Mucosa of descending colon (tissue), 3 donors: ENCODE measurements around the gene PLXNA4. TPM values are rescaled to one million over a fixed set of nuclear protein-coding genes. Genes with fewer than 3 reads are reported as not detected.

Source experiments
- ATAC-seq: fragments of 200-7000 bp; cut with Tn5 transposase; one replicate; pipeline ENCODE4 v1.9.1; 2020; ENCODE audit warnings: mild to moderate bottlenecking, moderate library complexity
- DNase-seq, 3 donors: peaks; one replicate each; pipeline ENCODE4 v3.0.0-alpha.2; 2020
- H3K36me3 ChIP-seq: fragments of 200-600 bp; one replicate; pipeline ENCODE4 v1.8.0; 2021; ENCODE audit warnings: low read depth, mild to moderate bottlenecking
- H3K4me1 ChIP-seq: fragments of 200-600 bp; one replicate; pipeline ENCODE4 v1.8.0; 2021; ENCODE audit warnings: low read depth, mild to moderate bottlenecking
- H3K4me3 ChIP-seq: fragments of 200-600 bp; one replicate; pipeline ENCODE4 v1.8.0; 2021; ENCODE audit warnings: mild to moderate bottlenecking
- H3K9me3 ChIP-seq: fragments of 200-600 bp; one replicate; pipeline ENCODE4 v1.8.0; 2021; ENCODE audit warnings: mild to moderate bottlenecking
- intact Hi-C, 2 donors: fragments of 100-400 bp; cut with DNase I in 1 of 2; cut with micrococcal nuclease in 1 of 2; formaldehyde crosslinking; loops; one replicate each; pipeline versions ENCODE4 v1.11.0 to v1.11.1; 2022; cut with DNase I, micrococcal nuclease
- total RNA-seq, 3 donors: library from RNA; stranded (reverse); fragmentation: NEBNext Ultra II Directional in 2 of 3; extraction: Animal tissue kit (Norgen Biotek cat#: 25700) in 2 of 3; gene quantifications; one replicate each; pipeline versions ENCODE4 v1.2.1 to v1.2.4, GENCODE V29; 2021 to 2023
- TF ChIP-seq, protein P1 (sequence below): fragments of 200-600 bp; IDR thresholded peaks from one replicate; pipeline ENCODE4 v1.8.0; 2022; ENCODE audit warnings: antibody characterized with exemption, mild to moderate bottlenecking
- donor health status: DM: no; HTN: no; CAD: no; lungs with moderate emphysema.
- donor health status: DM: no; HTN: no; CAD: no.
- donor health status: DM: no; HTN: yes; CAD: no.

PLXNA4 gene
- total RNA-seq, 3 donors from 2014 or later: 0.78 to 3.5 (median 2.7) TPM

DNA sequence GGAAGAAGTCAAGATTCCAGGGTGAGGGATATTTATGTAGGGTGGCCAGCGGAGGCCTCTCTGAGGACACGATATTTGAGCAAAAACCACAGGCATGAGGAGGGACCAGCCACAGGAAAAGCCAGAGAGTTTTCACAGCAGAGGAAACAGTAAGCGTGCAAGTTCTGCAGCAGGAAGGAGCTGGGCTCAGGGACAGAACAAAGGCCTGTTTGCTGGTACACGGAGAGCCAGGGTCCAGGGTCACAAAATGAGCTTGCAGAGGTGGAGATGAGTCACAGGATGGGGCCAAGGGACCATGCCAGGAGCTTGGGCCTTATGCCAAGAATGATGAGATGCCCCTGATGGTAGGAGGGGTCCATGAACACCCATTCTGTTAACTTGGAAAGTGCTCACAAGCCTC, 283.5 kb downstream of the PLXNA4 start:
- DNase-seq: no peak
- Histone ChIP-seq H3K9me3 (no peaks in the 10 kb centered on the region), H3K36me3 (no peaks in the 10 kb centered on the region), H3K4me3 (no peak overlapping the region), H3K4me1 (no peaks in the 10 kb centered on the region)
- intact Hi-C loops: no loop called here
- TF ChIP-seq, protein P1, sequence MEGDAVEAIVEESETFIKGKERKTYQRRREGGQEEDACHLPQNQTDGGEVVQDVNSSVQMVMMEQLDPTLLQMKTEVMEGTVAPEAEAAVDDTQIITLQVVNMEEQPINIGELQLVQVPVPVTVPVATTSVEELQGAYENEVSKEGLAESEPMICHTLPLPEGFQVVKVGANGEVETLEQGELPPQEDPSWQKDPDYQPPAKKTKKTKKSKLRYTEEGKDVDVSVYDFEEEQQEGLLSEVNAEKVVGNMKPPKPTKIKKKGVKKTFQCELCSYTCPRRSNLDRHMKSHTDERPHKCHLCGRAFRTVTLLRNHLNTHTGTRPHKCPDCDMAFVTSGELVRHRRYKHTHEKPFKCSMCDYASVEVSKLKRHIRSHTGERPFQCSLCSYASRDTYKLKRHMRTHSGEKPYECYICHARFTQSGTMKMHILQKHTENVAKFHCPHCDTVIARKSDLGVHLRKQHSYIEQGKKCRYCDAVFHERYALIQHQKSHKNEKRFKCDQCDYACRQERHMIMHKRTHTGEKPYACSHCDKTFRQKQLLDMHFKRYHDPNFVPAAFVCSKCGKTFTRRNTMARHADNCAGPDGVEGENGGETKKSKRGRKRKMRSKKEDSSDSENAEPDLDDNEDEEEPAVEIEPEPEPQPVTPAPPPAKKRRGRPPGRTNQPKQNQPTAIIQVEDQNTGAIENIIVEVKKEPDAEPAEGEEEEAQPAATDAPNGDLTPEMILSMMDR: no peak
- ATAC-seq: no peak

- Histone ChIP-seq H3K4me1 (no peaks in the 10 kb centered on the region), H3K4me3 (no peak overlapping the region), H3K36me3 (no peaks in the 10 kb centered on the region), H3K9me3 (no peaks in the 10 kb centered on the region)
- intact Hi-C loops: no loop called here
- DNase-seq: no peak
- ATAC-seq: no peak
- TF ChIP-seq, protein P1: no peak
Measured at GRCh38 chr7:132291481-132291880, 284.8 kb downstream of the PLXNA4 start.

DNA sequence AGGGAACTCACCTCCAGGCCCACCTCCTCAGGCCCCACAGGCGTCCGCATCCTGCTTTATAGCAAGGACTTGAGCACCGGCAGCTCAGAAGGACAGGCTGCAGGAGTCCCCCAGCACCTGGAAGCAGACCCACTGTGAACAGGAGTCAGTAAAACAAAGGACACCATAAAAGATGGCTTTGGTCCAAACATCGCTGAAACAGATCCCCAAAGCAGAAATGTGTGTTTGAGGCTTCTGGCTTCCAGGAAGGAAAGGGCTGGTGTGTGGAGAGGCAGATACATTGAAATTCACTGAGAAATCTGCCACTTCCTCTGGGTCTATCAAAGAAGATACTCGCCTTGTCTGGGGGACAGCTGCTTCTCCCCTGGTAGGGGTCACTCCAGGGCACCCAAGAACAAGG, 286.2 kb downstream of the PLXNA4 start:
- Histone ChIP-seq H3K4me3 (no peak overlapping the region), H3K9me3 (no peaks in the 10 kb centered on the region), H3K4me1 (no peaks in the 10 kb centered on the region), H3K36me3 (no peaks in the 10 kb centered on the region)
- intact Hi-C loops: no loop called here
- TF ChIP-seq, protein P1: no peak
- DNase-seq (no peak), ATAC-seq (no peak)

DNA sequence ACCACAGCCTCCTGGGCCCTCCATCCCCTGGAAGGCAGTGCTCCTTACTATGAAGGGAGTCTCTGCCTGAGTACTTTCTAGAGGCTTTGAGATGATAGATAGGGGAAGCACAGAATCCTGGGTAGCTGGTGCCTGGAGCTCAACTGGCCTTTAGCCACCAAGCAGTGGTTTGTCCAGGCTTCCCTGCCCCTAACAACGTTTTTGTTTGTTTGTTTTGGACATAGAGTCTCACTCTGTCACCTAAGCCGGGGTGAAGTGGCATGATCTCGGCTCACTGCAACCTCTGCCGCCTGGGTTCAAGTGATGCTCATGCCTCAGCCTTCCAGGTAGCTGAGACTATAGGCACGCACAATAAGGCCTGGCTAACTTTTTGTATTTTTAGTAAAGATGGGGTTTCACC, 289.4 kb downstream of the PLXNA4 start:
- Histone ChIP-seq H3K4me3 (no peak overlapping the region), H3K36me3 (no peaks in the 10 kb centered on the region), H3K4me1 (no peaks in the 10 kb centered on the region), H3K9me3 (no peaks in the 10 kb centered on the region)
- TF ChIP-seq, protein P1: no peak
- intact Hi-C loops: no loop called here
- DNase-seq (no peak), ATAC-seq (no peak)

GRCh38 chr7:132280335-132280734, 295.9 kb downstream of the PLXNA4 start:
- peaks cover 11% of the 10 kb centered on the region for H3K4me1 ChIP-seq
- no peaks in the 10 kb centered on the region for H3K9me3 ChIP-seq
- H3K36me3 ChIP-seq: no peaks in the 10 kb centered on the region
- no peak for DNase-seq
- no peak overlapping the region for H3K4me3 ChIP-seq
- intact Hi-C loops: no loop called here
- ATAC-seq: no peak
- TF ChIP-seq, protein P1: no peak

DNA sequence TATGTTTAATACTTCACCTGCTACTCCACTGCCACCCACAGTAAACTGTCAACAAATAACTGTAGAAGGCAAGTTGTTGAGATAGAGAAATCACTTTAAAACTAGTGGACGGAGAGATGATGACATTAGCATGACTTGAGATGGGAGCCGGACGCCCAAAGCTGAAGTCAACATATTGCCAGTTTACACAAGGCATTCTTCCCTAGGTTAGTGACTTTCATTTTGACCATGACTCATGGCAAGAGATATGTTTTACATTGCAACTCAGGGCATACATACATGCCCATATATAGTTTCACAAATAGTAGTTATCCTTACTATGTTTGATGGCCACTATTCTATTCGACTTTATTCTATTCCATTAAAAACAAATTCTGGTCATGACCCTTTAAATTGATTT, 296.6 kb downstream of the PLXNA4 start:
- Histone ChIP-seq H3K4me3 (no peak overlapping the region), H3K4me1 (peaks cover 11% of the 10 kb centered on the region), H3K36me3 (no peaks in the 10 kb centered on the region), H3K9me3 (no peaks in the 10 kb centered on the region)
- ATAC-seq: no peak
- intact Hi-C loops: no loop called here
- TF ChIP-seq, protein P1: no peak
- no peak for DNase-seq
